GM18517 (cell line): ENCODE results near the gene MS4A18.
"Not testable (repeated sequence)": the region's sequence is repeated elsewhere in the genome, so short reads cannot be mapped to it uniquely, and the experiment has no call there.

Source experiments
- ATAC-seq: cut with Tn5 transposase; IDR thresholded peaks from one replicate; pipeline ENCODE4 v1.9.1; 2021; ENCODE audit warnings: mild to moderate bottlenecking, moderate library complexity; ENCODE audit not compliant: unreplicated experiment

Gene MS4A18

DNA sequence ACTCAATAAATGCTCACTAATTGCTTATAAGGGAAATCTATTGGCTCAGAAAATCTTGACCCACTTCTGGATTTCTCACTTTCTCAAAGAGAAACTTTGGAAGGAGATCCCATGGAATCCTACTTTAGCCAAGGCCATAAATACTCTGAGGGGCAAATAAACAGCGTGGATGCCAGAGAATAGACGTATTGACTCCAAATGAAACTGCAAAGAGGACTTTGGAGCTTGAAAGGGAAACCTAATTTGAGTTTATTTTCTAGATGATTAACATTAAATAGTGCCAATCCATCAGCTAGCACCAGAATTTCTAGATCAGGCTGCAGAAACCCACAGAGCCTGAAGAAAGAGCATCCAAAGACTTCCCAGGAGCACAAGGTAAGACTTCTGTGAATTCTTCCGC, at the start of gene MS4A18:
Gene MS4A18 (plus strand): TSS at position 301 of the 400 bp plus-strand sequence.
- no peak for ATAC-seq

- not testable (repeated sequence) for ATAC-seq
Measured at GRCh38 chr11:60678231-60678630, 46.3 kb upstream of the MS4A18 start.

GRCh38 chr11:60679879-60680278, 44.6 kb upstream of the MS4A18 start:
- ATAC-seq, result no peak

GRCh38 chr11:60680455-60681119, 43.9 kb upstream of the MS4A18 start:
- ATAC-seq, result no peak

- not testable (repeated sequence) for ATAC-seq
Measured at GRCh38 chr11:60684541-60684848, 40.0 kb upstream of the MS4A18 start.

GRCh38 chr11:60691661-60692060, 32.9 kb upstream of the MS4A18 start:
- ATAC-seq, result no peak

- ATAC-seq, result no peak
Measured at GRCh38 chr11:60699284-60699691, 25.2 kb upstream of the MS4A18 start, which contains the start of gene MS4A8. Gene MS4A8 (plus strand): TSS chr11:60699612. CDS start chr11:60700861, 1,249 bp downstream.

DNA sequence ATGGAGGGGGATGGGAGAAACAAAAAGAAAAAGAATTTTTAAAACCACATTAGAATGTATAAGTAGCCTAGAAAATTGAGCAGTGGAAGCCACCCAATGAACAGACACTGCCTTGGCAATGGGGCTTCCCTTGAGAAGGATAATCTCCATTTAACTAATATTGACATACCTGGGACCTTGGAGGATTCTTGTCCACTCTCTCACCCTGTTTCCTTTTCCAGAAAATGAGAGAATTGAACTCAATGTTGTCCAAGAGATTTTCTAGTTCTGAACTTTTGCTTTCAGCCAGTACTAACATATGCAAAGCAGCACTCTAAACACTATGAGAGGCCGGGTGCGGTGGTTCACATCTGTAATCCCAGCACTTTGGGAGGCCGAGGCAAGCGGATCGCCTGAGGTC, 24.6 kb upstream of the MS4A18 start:
- no peak for ATAC-seq

DNA sequence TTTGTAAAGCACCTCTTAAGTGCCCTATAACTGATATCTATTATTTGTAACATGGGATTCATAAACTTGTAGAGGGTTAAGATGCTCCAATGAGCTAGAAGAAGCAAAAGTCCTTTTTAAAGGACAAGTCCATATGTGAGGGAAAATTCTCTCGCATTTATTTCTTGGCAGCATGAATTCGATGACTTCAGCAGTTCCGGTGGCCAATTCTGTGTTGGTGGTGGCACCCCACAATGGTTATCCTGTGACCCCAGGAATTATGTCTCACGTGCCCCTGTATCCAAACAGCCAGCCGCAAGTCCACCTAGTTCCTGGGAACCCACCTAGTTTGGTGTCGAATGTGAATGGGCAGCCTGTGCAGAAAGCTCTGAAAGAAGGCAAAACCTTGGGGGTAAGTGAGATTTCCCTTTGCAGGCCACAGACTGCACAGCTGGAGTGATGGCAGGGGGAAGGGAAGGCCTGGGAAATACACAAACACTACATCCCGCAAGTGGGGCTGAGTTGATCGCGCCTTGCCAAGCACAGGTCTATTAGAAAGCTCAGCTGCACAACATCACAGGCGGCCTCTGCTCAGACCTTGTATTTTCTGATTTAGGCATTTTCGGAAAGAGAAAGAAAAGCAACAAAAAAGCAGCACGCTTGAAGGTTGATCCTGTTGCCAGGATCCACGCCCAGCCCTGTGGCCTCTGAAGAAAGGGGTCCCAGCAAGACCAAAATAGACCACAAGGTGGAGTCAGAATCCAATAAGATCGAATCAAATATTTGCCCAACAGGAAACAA, 23.6 kb upstream of the MS4A18 start:
- ATAC-seq, result no peak

DNA sequence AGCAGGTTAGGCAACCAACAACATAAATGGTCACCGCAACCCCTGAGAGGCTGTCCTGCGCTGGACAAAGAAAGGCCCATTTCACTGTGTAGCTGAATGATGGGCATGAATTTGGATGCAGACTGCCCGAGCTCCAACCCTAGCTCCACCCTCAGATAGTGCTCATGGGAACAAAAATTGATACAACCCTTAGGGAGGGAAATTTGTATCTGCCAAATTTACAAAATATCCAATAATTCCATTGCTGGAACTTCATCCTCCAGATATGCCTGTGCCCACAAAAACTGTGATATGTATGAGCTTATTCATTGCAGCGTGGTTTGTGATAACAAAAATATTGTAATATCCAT, 23.1 kb upstream of the MS4A18 start:
- ATAC-seq, result no peak

GRCh38 chr11:60703374-60703773, 21.1 kb upstream of the MS4A18 start:
- no peak for ATAC-seq

- no peak for ATAC-seq
Measured at GRCh38 chr11:60705895-60706294, 18.6 kb upstream of the MS4A18 start.

DNA sequence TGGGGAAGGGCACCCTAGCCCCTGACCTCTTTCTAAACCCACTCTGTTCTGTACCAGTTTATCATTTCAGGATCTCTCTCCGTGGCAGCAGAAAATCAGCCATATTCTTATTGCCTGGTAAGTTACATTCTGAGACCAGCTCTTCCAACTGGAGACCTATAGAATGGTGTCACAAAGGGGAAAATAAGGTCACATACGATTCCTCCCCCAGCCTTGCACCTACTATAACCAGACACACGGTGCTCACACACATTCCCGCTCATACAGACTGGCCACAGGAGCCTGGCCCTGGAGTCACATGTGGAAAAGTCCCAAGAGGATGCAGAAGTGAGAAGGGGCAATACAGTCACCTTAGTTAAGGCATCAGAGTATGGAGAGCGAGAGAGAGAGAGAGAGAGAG, 17.6 kb upstream of the MS4A18 start:
- ATAC-seq, result no peak

DNA sequence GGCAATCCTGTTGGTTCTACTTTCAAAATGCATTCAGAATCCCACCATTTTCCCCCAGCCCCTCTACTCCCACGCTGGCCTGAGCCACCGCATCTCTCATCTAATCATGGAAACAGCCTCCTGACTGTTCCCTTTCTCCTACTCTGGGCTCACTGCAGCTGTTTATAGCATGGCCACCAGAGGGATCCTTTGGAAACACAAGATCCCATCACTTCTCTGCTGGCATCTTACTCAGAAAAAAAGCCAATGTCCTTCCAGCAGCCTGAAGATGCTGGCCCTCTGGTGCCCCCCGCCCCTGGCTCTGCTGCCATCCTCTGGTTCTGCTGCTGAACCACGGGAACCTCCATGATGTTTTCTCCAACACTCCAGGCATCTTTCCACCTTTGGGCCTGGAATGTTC, 14.0 kb upstream of the MS4A18 start:
- ATAC-seq, result no peak

DNA sequence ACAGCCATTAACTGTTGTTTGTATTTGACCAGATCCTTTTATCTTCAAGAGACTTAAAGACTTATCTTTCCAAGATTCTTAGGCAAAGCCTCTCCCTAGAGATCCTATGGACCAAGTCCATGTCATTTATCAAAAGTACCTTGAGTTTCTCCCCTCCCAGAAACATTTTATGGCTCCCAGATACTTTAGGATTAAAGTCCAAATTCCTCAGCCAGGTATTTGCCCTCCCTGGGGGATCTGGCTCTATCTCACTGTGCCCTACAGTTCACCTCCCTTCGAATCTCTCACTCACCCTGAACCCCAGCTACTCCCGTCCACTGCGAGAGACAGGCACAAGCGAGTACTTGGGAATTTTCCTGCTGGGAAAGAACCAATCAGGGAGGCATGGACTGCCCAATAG, 13.2 kb upstream of the MS4A18 start:
- no peak for ATAC-seq

DNA sequence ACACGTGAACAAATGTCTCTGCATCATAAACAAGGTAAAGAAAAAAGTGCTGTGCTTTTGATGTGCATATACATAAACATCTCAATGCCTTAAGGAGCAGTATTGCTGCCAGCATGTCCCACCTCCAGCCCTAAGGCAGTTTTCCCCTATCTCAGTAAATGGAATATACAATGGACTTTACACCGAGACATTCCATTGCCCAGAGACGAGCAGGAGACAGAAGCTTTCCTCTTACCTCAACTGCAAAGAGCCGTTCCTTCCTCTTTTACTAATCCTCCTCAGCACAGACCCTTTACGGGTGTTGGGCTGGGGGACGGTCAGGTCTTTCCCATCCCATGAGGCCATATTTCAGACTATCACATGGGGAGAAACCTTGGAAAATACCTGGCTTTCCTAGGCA, 11.1 kb upstream of the MS4A18 start:
- not testable (repeated sequence) for ATAC-seq

- ATAC-seq, result no peak
Measured at GRCh38 chr11:60717956-60718355, 6.6 kb upstream of the MS4A18 start.

DNA sequence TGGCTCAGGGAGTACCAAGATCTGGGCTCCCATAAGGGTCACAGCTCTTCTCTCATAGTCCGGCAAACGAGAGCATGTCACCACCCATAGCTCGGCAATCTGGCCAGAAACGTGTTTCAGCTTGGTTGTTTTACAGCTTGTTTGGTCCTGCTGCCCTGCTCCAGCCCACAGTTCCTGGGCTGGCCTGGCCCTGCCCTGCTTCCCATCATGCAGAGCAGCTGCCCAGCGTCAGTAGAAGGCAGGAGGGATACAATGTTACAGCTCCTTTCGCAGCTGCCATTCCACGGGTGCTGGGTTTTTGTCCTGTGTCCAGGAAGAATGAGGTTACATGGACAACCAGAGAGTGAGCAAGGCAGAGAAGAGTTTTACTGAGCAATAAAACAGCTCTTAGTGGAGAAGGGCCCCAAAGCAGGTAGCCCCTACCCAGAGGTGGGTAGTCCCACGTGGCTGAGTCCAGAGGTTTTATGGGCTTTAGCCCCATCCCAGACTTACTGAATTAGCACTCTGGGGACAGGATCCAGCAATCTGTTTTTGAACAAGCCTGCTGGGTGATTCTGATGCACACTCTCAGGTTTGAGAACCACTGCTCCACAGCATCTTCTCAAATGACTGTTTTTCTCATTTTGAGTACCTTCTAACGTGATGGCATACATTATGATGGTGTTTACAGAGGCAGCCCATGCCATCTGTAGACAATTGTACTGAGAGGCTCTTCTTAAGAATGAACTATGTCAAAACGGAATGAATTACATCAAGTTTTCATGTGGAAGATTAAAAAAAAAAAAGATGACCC, 5.8 kb upstream of the MS4A18 start:
- no peak for ATAC-seq

GRCh38 chr11:60719391-60719790, 5.1 kb upstream of the MS4A18 start:
- no peak for ATAC-seq

GRCh38 chr11:60720460-60720859, 4.1 kb upstream of the MS4A18 start:
- ATAC-seq, result no peak

DNA sequence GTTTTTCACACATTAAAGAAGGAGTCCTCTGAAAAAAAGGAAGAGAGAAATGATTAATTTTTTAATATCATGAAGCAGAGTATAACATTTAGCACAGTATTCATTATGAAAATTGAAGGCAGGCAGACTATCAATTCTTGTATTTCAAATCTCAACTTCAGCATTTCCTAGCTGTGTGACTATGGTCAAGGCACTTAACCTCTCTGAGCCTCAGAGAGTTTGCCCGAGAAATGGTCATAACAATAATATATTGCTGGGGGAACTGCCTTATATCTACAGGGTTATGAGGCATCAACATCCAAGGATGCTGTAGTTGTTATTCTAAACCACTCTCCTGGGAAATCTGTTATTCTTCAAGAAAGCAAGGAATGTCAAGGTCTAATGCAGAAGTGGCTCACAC, 1.1 kb downstream of the MS4A18 start:
- ATAC-seq, result no peak

GRCh38 chr11:60731586-60731985, 7.1 kb downstream of the MS4A18 start:
- no peak for ATAC-seq
